GM10847 (cell line): Measurements from ENCODE around the gene PLXNA1.

ENCODE experiments used
- POLR2A ChIP-seq: IDR thresholded peaks from 2 replicates; pipeline ENCODE4 v1.6.1; 2011; ENCODE audit not compliant: insufficient read length; ENCODE audit errors: extremely low read depth

The PLXNA1 gene

GRCh38 chr3:126972866-126973265 is 10.0 kb upstream of the PLXNA1 start:
- no peak for TF ChIP-seq POLR2A

GRCh38 chr3:126973814-126974213 is 9.1 kb upstream of the PLXNA1 start:
- no peak for TF ChIP-seq POLR2A

GRCh38 chr3:126974756-126975155 is 8.2 kb upstream of the PLXNA1 start:
- TF ChIP-seq POLR2A, result no peak

GRCh38 chr3:126976906-126977305 is 6.0 kb upstream of the PLXNA1 start:
- no peak for TF ChIP-seq POLR2A

- no peak for TF ChIP-seq POLR2A
These were observed 5.1 kb upstream of the PLXNA1 start for GRCh38 chr3:126977821-126978220.

GRCh38 chr3:126978291-126978690 is 4.6 kb upstream of the PLXNA1 start:
- no peak for TF ChIP-seq POLR2A

- no peak for TF ChIP-seq POLR2A
These were observed 3.8 kb upstream of the PLXNA1 start for GRCh38 chr3:126979046-126979628.

- no peak for TF ChIP-seq POLR2A
These were observed 2.6 kb upstream of the PLXNA1 start for GRCh38 chr3:126980266-126980811.

- TF ChIP-seq POLR2A, result no peak
These were observed 817 bp upstream of the PLXNA1 start for GRCh38 chr3:126982126-126982470.

- TF ChIP-seq POLR2A, result no peak
These were observed 349 bp downstream of the PLXNA1 start for GRCh38 chr3:126983276-126983652.

GRCh38 chr3:126983653-126984390 is 907 bp downstream of the PLXNA1 start:
- TF ChIP-seq POLR2A, result no peak

- TF ChIP-seq POLR2A, result no peak
These were observed 1.6 kb downstream of the PLXNA1 start for GRCh38 chr3:126984391-126985131.

GRCh38 chr3:126985132-126985985 is 2.4 kb downstream of the PLXNA1 start:
- TF ChIP-seq POLR2A, result no peak

GRCh38 chr3:126986001-126986400 is 3.1 kb downstream of the PLXNA1 start:
- TF ChIP-seq POLR2A, result no peak

GRCh38 chr3:126987129-126987528 is 4.2 kb downstream of the PLXNA1 start:
- no peak for TF ChIP-seq POLR2A

- no peak for TF ChIP-seq POLR2A
These were observed 4.7 kb downstream of the PLXNA1 start for GRCh38 chr3:126987596-126987995.
